SK-N-SH (cell line): Measurements from ENCODE around the gene KIF19. TPM values are rescaled to one million over a fixed set of nuclear protein-coding genes. Genes with fewer than 3 reads are reported as not detected.

ENCODE experiments used
- CTCF ChIA-PET: fragments of 300-600, 350-600 bp; formaldehyde crosslinking; extraction: SDS; loops from one replicate; lab custom pipeline; 2021; lab: Yijun Ruan, JAX
- POLR2A ChIA-PET: fragments of 350-600 bp; sonication (Branson Sonifier 250); formaldehyde crosslinking; extraction: SDS; loops from one replicate; lab custom pipeline; 2020; ENCODE audit warnings: antibody characterized with exemption, inconsistent platforms; lab: Yijun Ruan, JAX
- DNase-seq: peaks from one replicate; pipeline ENCODE4 v3.0.0; 2012
- H2AFZ ChIP-seq: fragments of 200-600 bp; sonication (generic); 2 replicates; pipeline ENCODE4 v1.8.1; 2016; ENCODE audit warnings: antibody characterized with exemption, mild to moderate bottlenecking, low read depth
- H3F3A ChIP-seq: fragments of 200-600 bp; sonication (generic); replicated peaks from 2 replicates; pipeline ENCODE3; 2016; ENCODE audit warnings: antibody characterized with exemption, mild to moderate bottlenecking; ENCODE audit not compliant: insufficient read depth
- H3K27ac ChIP-seq, 2 experiments: fragments of 200-500 bp in 1 of 2; fragments of 200-600 bp in 1 of 2; sonication (Bioruptor generic) in 1 of 2; sonication (generic), shearing (Covaris generic) in 1 of 2; 2 replicates each; pipeline versions ENCODE4 v1.5.1 to v1.6.1; 2014 to 2016; ENCODE audit warnings: low read depth in 2 of 2, inconsistent platforms in 1 of 2, low read length in 1 of 2, mild to moderate bottlenecking in 1 of 2, mixed read lengths in 1 of 2
- H3K27me3 ChIP-seq: fragments of 200-600 bp; sonication (generic), shearing (Covaris generic); 2 replicates; pipeline ENCODE4 v1.6.1; 2016; ENCODE audit warnings: mixed run types; ENCODE audit not compliant: insufficient read depth
- H3K36me3 ChIP-seq, 2 experiments: fragments of 200-500 bp in 1 of 2; fragments of 200-600 bp in 1 of 2; sonication (Bioruptor generic) in 1 of 2; sonication (generic) in 1 of 2; replicated peaks in 1 of 2; 2 replicates each; pipeline versions ENCODE3 to v1.5.1; 2014 to 2016; ENCODE audit warnings: low read length in 1 of 2, mild to moderate bottlenecking in 1 of 2; ENCODE audit not compliant: insufficient read depth in 2 of 2, control insufficient read depth in 1 of 2
- H3K4me1 ChIP-seq, 2 experiments: fragments of 200-500 bp in 1 of 2; fragments of 200-600 bp in 1 of 2; sonication (Bioruptor generic) in 1 of 2; sonication (generic), shearing (Covaris generic) in 1 of 2; 2 replicates each; pipeline versions ENCODE4 v1.5.1 to v1.6.1; 2014 to 2016; ENCODE audit warnings: low read depth in 1 of 2, low read length in 1 of 2, mixed run types in 1 of 2; ENCODE audit not compliant: insufficient read depth in 2 of 2, control insufficient read depth in 1 of 2
- H3K4me2 ChIP-seq: fragments of 200-600 bp; sonication (generic), shearing (Covaris generic); 2 replicates; pipeline ENCODE4 v1.6.1; 2017; ENCODE audit warnings: mixed run types
- H3K4me3 ChIP-seq, 2 experiments: fragments of 200-500 bp in 1 of 2; fragments of 200-600 bp in 1 of 2; sonication (Bioruptor generic) in 1 of 2; sonication (generic), shearing (Covaris generic) in 1 of 2; 2 replicates each; pipeline versions ENCODE4 v1.5.1 to v1.8.1; 2014 to 2016; ENCODE audit warnings: low read depth in 2 of 2, inconsistent platforms in 1 of 2, low read length in 1 of 2, mild to moderate bottlenecking in 1 of 2, mixed read lengths in 1 of 2, moderate library complexity in 1 of 2
- H3K79me2 ChIP-seq: fragments of 200-600 bp; sonication (generic); 2 replicates; pipeline ENCODE4 v1.8.1; 2017; ENCODE audit warnings: mild to moderate bottlenecking; ENCODE audit not compliant: insufficient read depth
- H3K9ac ChIP-seq: fragments of 200-600 bp; sonication (generic); 2 replicates; pipeline ENCODE4 v1.6.1; 2017; ENCODE audit warnings: mixed run types
- H3K9me2 ChIP-seq: fragments of 200-600 bp; sonication (generic); 2 replicates; pipeline ENCODE4 v1.6.1; 2017; ENCODE audit warnings: mixed run types
- H3K9me3 ChIP-seq: fragments of 200-600 bp; sonication (generic); 2 replicates; pipeline ENCODE4 v1.6.1; 2017; ENCODE audit warnings: mixed run types, mild to moderate bottlenecking, moderate library complexity
- H4K20me1 ChIP-seq: fragments of 200-600 bp; sonication (generic); 2 replicates; pipeline ENCODE4 v1.6.1; 2017; ENCODE audit warnings: mild to moderate bottlenecking, mixed run types; ENCODE audit not compliant: insufficient read depth
- CHD2 ChIP-seq: fragments of 150-350 bp; IDR thresholded peaks from 2 replicates; pipeline ENCODE4 v1.6.1; 2018; ENCODE audit warnings: low read length; ENCODE audit not compliant: partially characterized antibody
- ELF1 ChIP-seq: IDR thresholded peaks from 2 replicates; pipeline ENCODE4 v1.4.0; 2012
- EP300 ChIP-seq, 2 experiments: IDR thresholded peaks; 2 replicates each; pipeline versions ENCODE4 v1.4.0 to v1.6.1; 2012; ENCODE audit warnings: borderline replicate concordance in 1 of 2, low read depth in 1 of 2, low read length in 1 of 2
- EZH2phosphoT487 ChIP-seq: fragments of 200-600 bp; sonication (generic); IDR thresholded peaks from 2 replicates; pipeline ENCODE4 v1.6.1; 2017; ENCODE audit warnings: low read depth, mixed run types, mild to moderate bottlenecking, antibody characterized with exemption, moderate library complexity, borderline replicate concordance
- FOSL2 ChIP-seq: IDR thresholded peaks from 2 replicates; pipeline ENCODE4 v1.4.0; 2012; ENCODE audit warnings: low read depth, mild to moderate bottlenecking, moderate library complexity, borderline replicate concordance
- FOXM1 ChIP-seq: IDR thresholded peaks from 2 replicates; pipeline ENCODE4 v1.4.0; 2012; ENCODE audit warnings: low read depth, mild to moderate bottlenecking
- JUND ChIP-seq: IDR thresholded peaks from 2 replicates; pipeline ENCODE4 v1.4.0; 2012
- MXI1 ChIP-seq: IDR thresholded peaks from 2 replicates; pipeline ENCODE4 v1.6.1; 2012; ENCODE audit warnings: mild to moderate bottlenecking, low read depth, low read length, improper control_type of control experiment
- NFIC ChIP-seq: IDR thresholded peaks from 2 replicates; pipeline ENCODE4 v1.4.0; 2012; ENCODE audit warnings: borderline replicate concordance
- NRF1 ChIP-seq: IDR thresholded peaks from 2 replicates; pipeline ENCODE4 v1.6.1; 2012; ENCODE audit warnings: low read depth, mild to moderate bottlenecking, low read length
- PBX3 ChIP-seq: IDR thresholded peaks from 2 replicates; pipeline ENCODE4; 2012
- RAD21 ChIP-seq: IDR thresholded peaks from 2 replicates; pipeline ENCODE4 v1.6.1; 2012; ENCODE audit warnings: mild to moderate bottlenecking, low read length
- RFX5 ChIP-seq: IDR thresholded peaks from 2 replicates; pipeline ENCODE4 v1.6.1; 2012; ENCODE audit warnings: mild to moderate bottlenecking, improper control_type of control experiment, low read length
- RXRA ChIP-seq: IDR thresholded peaks from 2 replicates; pipeline ENCODE4 v1.4.0; 2012; ENCODE audit warnings: low read depth, mild to moderate bottlenecking, borderline replicate concordance
- SIN3A ChIP-seq: IDR thresholded peaks from 2 replicates; pipeline ENCODE4 v1.6.1; 2012; ENCODE audit warnings: low read depth, mild to moderate bottlenecking, low read length, moderate library complexity, borderline replicate concordance
- SMC3 ChIP-seq: IDR thresholded peaks from 2 replicates; pipeline ENCODE4 v1.6.1; 2012; ENCODE audit warnings: low read depth, low read length, improper control_type of control experiment
- TAF1 ChIP-seq: IDR thresholded peaks from 2 replicates; pipeline ENCODE4 v1.6.1; 2012; ENCODE audit warnings: low read depth, mild to moderate bottlenecking, low read length, moderate library complexity, borderline replicate concordance
- TCF12 ChIP-seq: IDR thresholded peaks from 2 replicates; pipeline ENCODE4 v1.4.0; 2012
- TEAD4 ChIP-seq: IDR thresholded peaks from 2 replicates; pipeline ENCODE4 v1.4.0; 2012; ENCODE audit warnings: mild to moderate bottlenecking, borderline replicate concordance; ENCODE audit not compliant: insufficient read depth
- USF1 ChIP-seq: IDR thresholded peaks from 2 replicates; pipeline ENCODE4 v1.4.0; 2012; ENCODE audit warnings: low read depth, borderline replicate concordance
- YY1 ChIP-seq: IDR thresholded peaks from 2 replicates; pipeline ENCODE4 v1.4.0; 2012; ENCODE audit warnings: low read depth, mild to moderate bottlenecking
- WGBS: methylation state at CpG from one replicate; pipeline ENCODE4 v1.1.6; 2017; ENCODE audit warnings: low lambda C conversion rate; 5-methylcytosine and 5-hydroxymethylcytosine counted together
- polyA plus RNA-seq, 3 experiments: library from polyadenylated mRNA; depleted of rRNA; stranded (reverse); fragments of >200 nt; gene quantifications; 2 replicates each; pipeline ENCODE4 v1.2.3, GENCODE V29; 2012
- TF ChIP-seq, protein P1 (sequence below): IDR thresholded peaks from 2 replicates; pipeline ENCODE4 v1.4.0; 2012; ENCODE audit warnings: low read depth
- TF ChIP-seq, protein P2 (sequence below): fragments of 200-600 bp; sonication (generic); IDR thresholded peaks from 2 replicates; pipeline ENCODE4 v1.6.1; 2017; ENCODE audit warnings: antibody characterized with exemption, mild to moderate bottlenecking, moderate library complexity

Gene KIF19
- polyA plus RNA-seq, 1 of the 3 experiments (the other 2 are of a cell fraction) = not detected

DNA sequence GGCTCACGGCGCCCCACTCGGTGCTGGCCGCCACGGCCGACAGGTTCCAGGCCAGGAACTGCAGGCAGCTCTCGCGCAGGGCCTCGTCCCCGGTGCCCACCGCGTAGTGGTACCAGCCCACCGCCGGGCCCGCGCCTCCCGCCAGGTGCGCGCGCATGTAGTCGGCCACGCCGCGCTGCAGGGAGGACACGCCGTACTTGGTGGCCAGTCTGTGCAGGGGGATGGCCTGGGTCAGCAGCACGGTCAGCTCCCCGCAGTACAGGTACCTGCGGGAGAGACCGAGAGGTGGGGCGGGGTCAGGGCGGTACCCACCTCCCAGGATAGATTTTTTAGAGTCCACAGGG, 31.4 kb downstream of the KIF19 start (continued):
- TF ChIP-seq PBX3 = no peak
- TF ChIP-seq USF1 = no peak
- no peak for TF ChIP-seq NRF1
- TF ChIP-seq, protein P1, sequence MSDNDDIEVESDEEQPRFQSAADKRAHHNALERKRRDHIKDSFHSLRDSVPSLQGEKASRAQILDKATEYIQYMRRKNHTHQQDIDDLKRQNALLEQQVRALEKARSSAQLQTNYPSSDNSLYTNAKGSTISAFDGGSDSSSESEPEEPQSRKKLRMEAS = no peak
- no peak for TF ChIP-seq SMC3
- TF ChIP-seq, all 33 proteins: peak for 0

DNA sequence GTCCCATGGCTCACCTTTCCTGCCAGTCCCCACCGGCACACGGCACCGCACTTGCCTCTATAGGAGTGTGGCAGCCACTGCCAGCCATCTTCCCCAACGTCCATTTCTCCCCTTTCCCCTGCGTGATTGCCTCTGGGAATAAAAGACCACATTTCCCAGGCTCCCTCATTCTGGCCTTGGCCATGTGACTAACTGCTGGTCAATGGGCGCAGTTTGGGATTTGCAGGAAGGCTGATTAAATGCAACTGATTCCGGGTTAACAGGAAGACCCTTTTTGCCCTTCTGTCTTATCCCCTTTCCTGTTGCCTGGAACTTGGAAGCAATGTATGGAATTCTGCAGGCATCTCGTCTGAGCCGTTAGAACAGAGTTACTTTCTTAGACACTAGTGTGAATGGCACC, 32.7 kb downstream of the KIF19 start:
- DNase-seq = no peak
- Histone ChIP-seq H2AFZ (no peak overlapping the region), H3K9ac (no peak overlapping the region), H3K27ac (no peak overlapping the region), H3K4me1 (peaks cover 0 to 2% of the 10 kb centered on the region in 2 experiments; a peak in 1 of 4 replicates), H3K79me2 (no peaks in the 10 kb centered on the region), H3K27me3 (no peaks in the 10 kb centered on the region), H3K9me2 (no peaks in the 10 kb centered on the region), H3K4me3 (no peak overlapping the region), H3F3A (no peaks in the 10 kb centered on the region), H3K36me3 (no peaks in the 10 kb centered on the region), H3K9me3 (no peaks in the 10 kb centered on the region), H3K4me2 (no peak overlapping the region)
- POLR2A ChIA-PET = no interaction called here
- CTCF ChIA-PET = interaction anchor here (0.8 to 13.1 kb wide), 6 partner anchors 9 to 147 kb away, joined by 3 to 194 read pairs (median 46); partner anchors contain the start of gene GPR142
- 47% methylated on average over 9 of the region's 9 CpGs for WGBS
- no peak for TF ChIP-seq FOSL2
- no peak for TF ChIP-seq EP300 (IDR thresholded peaks at IDR 0.05; ENCODE audit: borderline replicate concordance in 1 of 2, low read depth in 1 of 2, low read length in 1 of 2)
- no peak for TF ChIP-seq RAD21
- TF ChIP-seq, all 33 proteins: peak for 0
- H4K20me1 ChIP-seq = no peaks in the 10 kb centered on the region

DNA sequence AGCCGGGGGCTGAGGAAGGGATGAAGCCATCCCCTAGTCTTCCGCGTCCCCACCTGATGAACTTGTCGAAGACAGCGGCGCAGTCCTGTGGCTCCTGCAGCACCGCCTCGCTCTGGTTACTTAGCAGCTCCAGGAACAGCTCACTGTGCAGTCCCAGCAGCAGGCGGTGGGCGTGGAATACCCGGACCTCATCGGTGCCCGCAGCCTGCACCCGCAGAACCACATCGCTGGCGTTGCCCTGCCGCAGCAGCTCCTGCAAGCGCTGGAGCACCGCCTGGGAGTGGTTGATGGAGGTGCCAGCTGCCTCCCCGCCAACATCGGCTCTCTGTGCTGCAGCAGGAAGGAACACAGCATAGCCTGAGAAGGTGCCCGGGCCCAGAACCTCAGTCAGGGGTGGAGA, 33.9 kb downstream of the KIF19 start:
- no peak overlapping the region for H3K4me2 ChIP-seq
- no peak overlapping the region for H2AFZ ChIP-seq
- H3K79me2 ChIP-seq = no peaks in the 10 kb centered on the region
- no peak for DNase-seq
- CTCF ChIA-PET = interaction anchor here (0.6 to 13.1 kb wide), 9 partner anchors 10 to 134 kb away, joined by 3 to 194 read pairs (median 14); partner anchors contain the start of gene GPR142
- no peak overlapping the region for H3K9ac ChIP-seq
- POLR2A ChIA-PET = interaction anchor here (1.3 kb wide), 1 partner anchor 8 kb away, joined by 3 read pairs; no protein-coding TSS in a partner anchor
- WGBS = 86% methylated on average over 21 of the region's 22 CpGs
- no peak overlapping the region for H3K27ac ChIP-seq
- no peaks in the 10 kb centered on the region for H3K27me3 ChIP-seq
- no peaks in the 10 kb centered on the region for H3K9me2 ChIP-seq
- no peaks in the 10 kb centered on the region; a peak in 1 of 4 replicates for H3K4me1 ChIP-seq
- H4K20me1 ChIP-seq = no peaks in the 10 kb centered on the region
- H3F3A ChIP-seq = no peaks in the 10 kb centered on the region
- no peaks in the 10 kb centered on the region for H3K36me3 ChIP-seq
- no peak overlapping the region for H3K4me3 ChIP-seq
- no peaks in the 10 kb centered on the region for H3K9me3 ChIP-seq
- TF ChIP-seq ELF1 = no peak
- no peak for TF ChIP-seq EZH2phosphoT487
- no peak for TF ChIP-seq YY1
- TF ChIP-seq FOSL2 = no peak
- no peak for TF ChIP-seq SIN3A
- TF ChIP-seq USF1 = no peak
- no peak for TF ChIP-seq CHD2
- no peak for TF ChIP-seq FOXM1
- no peak for TF ChIP-seq RFX5
- no peak for TF ChIP-seq SMC3
- TF ChIP-seq MXI1 = no peak
- TF ChIP-seq, protein P2, sequence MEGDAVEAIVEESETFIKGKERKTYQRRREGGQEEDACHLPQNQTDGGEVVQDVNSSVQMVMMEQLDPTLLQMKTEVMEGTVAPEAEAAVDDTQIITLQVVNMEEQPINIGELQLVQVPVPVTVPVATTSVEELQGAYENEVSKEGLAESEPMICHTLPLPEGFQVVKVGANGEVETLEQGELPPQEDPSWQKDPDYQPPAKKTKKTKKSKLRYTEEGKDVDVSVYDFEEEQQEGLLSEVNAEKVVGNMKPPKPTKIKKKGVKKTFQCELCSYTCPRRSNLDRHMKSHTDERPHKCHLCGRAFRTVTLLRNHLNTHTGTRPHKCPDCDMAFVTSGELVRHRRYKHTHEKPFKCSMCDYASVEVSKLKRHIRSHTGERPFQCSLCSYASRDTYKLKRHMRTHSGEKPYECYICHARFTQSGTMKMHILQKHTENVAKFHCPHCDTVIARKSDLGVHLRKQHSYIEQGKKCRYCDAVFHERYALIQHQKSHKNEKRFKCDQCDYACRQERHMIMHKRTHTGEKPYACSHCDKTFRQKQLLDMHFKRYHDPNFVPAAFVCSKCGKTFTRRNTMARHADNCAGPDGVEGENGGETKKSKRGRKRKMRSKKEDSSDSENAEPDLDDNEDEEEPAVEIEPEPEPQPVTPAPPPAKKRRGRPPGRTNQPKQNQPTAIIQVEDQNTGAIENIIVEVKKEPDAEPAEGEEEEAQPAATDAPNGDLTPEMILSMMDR = no peak
- TF ChIP-seq, protein P1 = no peak
- TF ChIP-seq TAF1 = no peak
- TF ChIP-seq JUND = no peak
- TF ChIP-seq RXRA = no peak
- TF ChIP-seq TCF12 = no peak
- no peak for TF ChIP-seq NFIC
- no peak for TF ChIP-seq TEAD4
